Natural killer cell (primary cell): ENCODE results near the gene SACM1L. TPM values are rescaled to one million over a fixed set of nuclear protein-coding genes. Genes with fewer than 3 reads are reported as not detected.

ENCODE experiments used
- ATAC-seq, 3 donors: fragments of 150-1000 bp in 2 of 3; fragments of 200-7000 bp in 1 of 3; cut with Tn5 transposase; 1 replicate in 1 of 3; 2 replicates in 2 of 3; pipeline ENCODE4 v1.10.0; 2021; ENCODE audit warnings: mild to moderate bottlenecking in 2 of 3, moderate library complexity in 2 of 3
- DNase-seq, 2 donors: peaks; one replicate each; pipeline versions ENCODE4 v3.0.0 to v3.0.0-alpha.2; 2013 to 2021; ENCODE audit warnings: mixed read lengths in 1 of 2
- H3K27ac ChIP-seq: one replicate; pipeline ENCODE4 v1.5.1; 2013; ENCODE audit warnings: mild to moderate bottlenecking, low read length
- H3K27me3 ChIP-seq: one replicate; pipeline ENCODE4 v1.6.1; 2013; ENCODE audit warnings: low read length; ENCODE audit not compliant: control insufficient read depth, insufficient read depth
- H3K36me3 ChIP-seq: one replicate; pipeline ENCODE4 v1.6.1; 2013; ENCODE audit warnings: low read length; ENCODE audit not compliant: control insufficient read depth, insufficient read depth
- H3K4me1 ChIP-seq: one replicate; pipeline ENCODE4 v1.6.1; 2013; ENCODE audit warnings: low read length; ENCODE audit not compliant: control insufficient read depth, insufficient read depth
- H3K4me3 ChIP-seq: one replicate; pipeline ENCODE4 v1.5.1; 2013; ENCODE audit warnings: low read length
- H3K9me3 ChIP-seq: one replicate; pipeline ENCODE4 v1.6.1; 2013; ENCODE audit warnings: low read length; ENCODE audit not compliant: control insufficient read depth, insufficient read depth
- H3K27ac Mint-ChIP-seq, 2 donors: one replicate each; pipeline ENCODE4 v1.8.0; 2022; ENCODE audit warnings: mild to moderate bottlenecking in 2 of 2, mixed read lengths in 2 of 2, moderate library complexity in 1 of 2
- H3K27me3 Mint-ChIP-seq, 2 donors: one replicate each; pipeline ENCODE4 v1.8.0; 2022; ENCODE audit warnings: low read depth in 2 of 2, mixed read lengths in 2 of 2
- H3K36me3 Mint-ChIP-seq: one replicate; pipeline ENCODE4 v1.8.0; 2022; ENCODE audit warnings: mixed read lengths
- H3K4me1 Mint-ChIP-seq, 2 donors: one replicate each; pipeline ENCODE4 v1.8.0; 2022; ENCODE audit warnings: mixed read lengths in 2 of 2
- H3K4me3 Mint-ChIP-seq: one replicate; pipeline ENCODE4 v1.8.0; 2022; ENCODE audit warnings: mild to moderate bottlenecking, moderate library complexity, mixed read lengths
- H3K9me3 Mint-ChIP-seq, 2 donors: one replicate each; pipeline ENCODE4 v1.8.0; 2022; ENCODE audit warnings: mixed read lengths in 2 of 2
- CTCF ChIP-seq: fragments of 200-600 bp; IDR thresholded peaks from one replicate; pipeline ENCODE4 v1.8.0; 2022; ENCODE audit warnings: antibody characterized with exemption
- WGBS: methylation state at CpG from one replicate; pipeline ENCODE4 v1.1.7; 2013; ENCODE audit warnings: missing lambda C conversion rate; ENCODE audit not compliant: insufficient coverage; 5-methylcytosine and 5-hydroxymethylcytosine counted together
- intact Hi-C: fragments of 100-400 bp; cut with micrococcal nuclease; formaldehyde crosslinking; loops from one replicate; pipeline ENCODE4 v1.14.2; 2022
- total RNA-seq, 4 donors: library from RNA; stranded (reverse); fragments of 120-200 nt in 1 of 4; gene quantifications; one replicate each; pipeline versions ENCODE4 v1.2.3 to v1.2.4, GENCODE V29; 2013 to 2022

The SACM1L gene
- total RNA-seq, 3 donors from 2014 or later (not counting 1 experiment from before 2014, with no cell fraction given), result 93.2 to 110 (median 93.9) TPM

GRCh38 chr3:45716790-45717336 is 27.7 kb downstream of the SACM1L start:
- no peak for TF ChIP-seq CTCF
- DNase-seq, result no peak
- Mint-ChIP-seq H3K36me3 (peaks cover 31% of the 10 kb centered on the region), H3K27ac (peak overlapping the region; percentile 63 to 64), H3K4me3 (no peak overlapping the region), H3K9me3 (no peaks in the 10 kb centered on the region), H3K27me3 (no peaks in the 10 kb centered on the region), H3K4me1 (peaks cover 25 to 27% of the 10 kb centered on the region in 2 donors)
- no peak for ATAC-seq
- 93% methylated on average over 3 of the region's 3 CpGs for WGBS
- Histone ChIP-seq H3K36me3 (peaks cover 63% of the 10 kb centered on the region), H3K4me1 (peaks cover 5% of the 10 kb centered on the region), H3K9me3 (no peaks in the 10 kb centered on the region), H3K4me3 (no peak overlapping the region), H3K27me3 (no peaks in the 10 kb centered on the region), H3K27ac (no peak overlapping the region)
- intact Hi-C loops, result no loop called here

- ATAC-seq, result no peak
- intact Hi-C loops, result no loop called here
- no peaks in the 10 kb centered on the region for H3K27me3 Mint-ChIP-seq
- no peak overlapping the region for H3K4me3 ChIP-seq
- peaks cover 21 to 24% of the 10 kb centered on the region in 2 donors for H3K4me1 Mint-ChIP-seq
- DNase-seq, result no peak
- no peaks in the 10 kb centered on the region for H3K9me3 Mint-ChIP-seq
- H3K36me3 Mint-ChIP-seq, result peaks cover 41% of the 10 kb centered on the region
- peaks cover 66% of the 10 kb centered on the region for H3K36me3 ChIP-seq
- H3K27ac ChIP-seq, result no peak overlapping the region
- no peak overlapping the region for H3K4me3 Mint-ChIP-seq
- H3K27me3 ChIP-seq, result no peaks in the 10 kb centered on the region
- WGBS, result 100% methylated on average over 2 of the region's 3 CpGs
- H3K9me3 ChIP-seq, result no peaks in the 10 kb centered on the region
- peak overlapping the region; percentile 62 to 71 for H3K27ac Mint-ChIP-seq
- no peaks in the 10 kb centered on the region for H3K4me1 ChIP-seq
- TF ChIP-seq CTCF, result no peak
These were observed 30.7 kb downstream of the SACM1L start for GRCh38 chr3:45719655-45720487.

- H3K4me3 Mint-ChIP-seq, result no peak overlapping the region
- H3K4me1 Mint-ChIP-seq, result peaks cover 31 to 42% of the 10 kb centered on the region in 2 donors
- peaks cover 33% of the 10 kb centered on the region for H3K36me3 Mint-ChIP-seq
- 52% methylated on average over 2 of the region's 3 CpGs for WGBS
- Histone ChIP-seq H3K27me3 (no peaks in the 10 kb centered on the region), H3K4me3 (no peak overlapping the region), H3K9me3 (no peaks in the 10 kb centered on the region), H3K27ac (no peak overlapping the region), H3K36me3 (peaks cover 72% of the 10 kb centered on the region), H3K4me1 (no peaks in the 10 kb centered on the region)
- H3K27ac Mint-ChIP-seq, result peak overlapping the region; percentile 67 to 75
- ATAC-seq (no peak), DNase-seq (no peak)
- intact Hi-C loops, result no loop called here
- H3K9me3 Mint-ChIP-seq, result no peaks in the 10 kb centered on the region
- H3K27me3 Mint-ChIP-seq, result no peaks in the 10 kb centered on the region
- no peak for TF ChIP-seq CTCF
These were observed 35.7 kb downstream of the SACM1L start for GRCh38 chr3:45724911-45725310.
